Ectodermal cell (in vitro differentiated cells): ENCODE results near the gene DENND5B.
"Not testable (repeated sequence)": the region's sequence is repeated elsewhere in the genome, so short reads cannot be mapped to it uniquely, and the experiment has no call there.

Source experiments
- H3K27ac ChIP-seq: 2 replicates; pipeline ENCODE4 v1.7.0; 2013; ENCODE audit warnings: mild to moderate bottlenecking, low read depth, low read length; ENCODE audit not compliant: insufficient read depth, poor library complexity, severe bottlenecking
- H3K27me3 ChIP-seq: 2 replicates; pipeline ENCODE4 v1.7.0; 2013; ENCODE audit warnings: mild to moderate bottlenecking, low read length; ENCODE audit not compliant: insufficient read depth, control insufficient read depth, poor library complexity, severe bottlenecking
- H3K36me3 ChIP-seq: one replicate; pipeline ENCODE4 v1.7.0; 2013; ENCODE audit warnings: low read length; ENCODE audit not compliant: control insufficient read depth, insufficient read depth
- H3K4me1 ChIP-seq: one replicate; pipeline ENCODE4 v1.7.0; 2013; ENCODE audit warnings: low read length; ENCODE audit not compliant: control insufficient read depth, insufficient read depth
- H3K4me3 ChIP-seq: 2 replicates; pipeline ENCODE4 v1.7.0; 2013; ENCODE audit warnings: low read depth, low read length, control low read depth; ENCODE audit not compliant: insufficient read depth
- H3K9me3 ChIP-seq: 2 replicates; pipeline ENCODE4 v1.7.0; 2013; ENCODE audit warnings: mild to moderate bottlenecking, low read length, moderate library complexity; ENCODE audit not compliant: control insufficient read depth
- WGBS, 2 experiments: methylation state at CpG; one replicate each; pipeline ENCODE4 v1.1.7; 2013; ENCODE audit warnings: missing lambda C conversion rate in 2 of 2; 5-methylcytosine and 5-hydroxymethylcytosine counted together

DENND5B gene

GRCh38 chr12:31620311-31620710, 29.4 kb upstream of the DENND5B start:
- Histone ChIP-seq H3K4me1 (no peaks in the 10 kb centered on the region), H3K27ac (no peak overlapping the region), H3K27me3 (no peaks in the 10 kb centered on the region), H3K9me3 (no peaks in the 10 kb centered on the region), H3K4me3 (no peak overlapping the region), H3K36me3 (no peaks in the 10 kb centered on the region)
- 56 to 76% methylated on average over 2 of the region's 2 CpGs for WGBS, 2 experiments

DNA sequence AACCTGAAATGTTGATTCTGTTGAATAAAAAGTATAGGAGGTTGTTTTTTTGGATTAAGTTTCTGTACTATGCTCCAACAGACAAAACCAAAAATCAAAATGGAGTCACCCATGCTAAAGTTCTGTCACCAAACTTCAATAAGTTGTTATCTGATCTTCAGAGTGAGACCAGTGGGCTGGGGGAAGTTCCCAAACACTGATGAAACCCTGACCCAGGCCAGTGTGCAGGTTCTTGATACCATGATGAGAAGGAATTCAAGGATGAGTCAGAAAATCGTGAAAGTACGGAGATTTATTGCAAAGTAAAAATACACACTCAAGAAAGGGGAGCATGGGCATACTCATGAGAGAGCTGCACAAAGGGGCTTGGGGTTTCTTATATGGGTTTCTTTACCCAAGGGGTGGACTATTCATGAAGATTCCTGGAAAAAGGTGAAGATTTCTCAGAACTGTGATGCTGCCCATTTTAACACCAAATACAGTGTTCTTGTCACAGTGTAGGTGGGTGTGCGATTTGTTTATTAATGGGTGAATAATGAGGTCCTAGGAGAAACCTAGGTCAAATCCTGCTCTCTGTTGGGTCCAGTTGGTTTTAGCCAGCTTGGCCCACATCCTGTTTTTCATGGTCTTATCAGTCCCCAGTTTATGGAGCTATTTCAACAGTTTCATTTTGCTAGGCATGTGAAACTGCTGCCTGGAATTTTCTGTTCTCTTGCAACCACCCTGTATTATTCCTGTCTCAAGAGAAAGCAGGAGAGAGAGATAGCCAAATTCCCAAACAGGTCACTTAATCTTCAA, 27.5 kb upstream of the DENND5B start:
- H3K27me3 ChIP-seq: no peaks in the 10 kb centered on the region
- 96% methylated on average over 3 of the region's 3 CpGs for WGBS, 2 experiments
- H3K9me3 ChIP-seq: no peaks in the 10 kb centered on the region
- H3K36me3 ChIP-seq: no peaks in the 10 kb centered on the region
- H3K27ac ChIP-seq: no peak overlapping the region
- no peaks in the 10 kb centered on the region for H3K4me1 ChIP-seq
- H3K4me3 ChIP-seq: no peak overlapping the region

- Histone ChIP-seq H3K4me3 (no peak overlapping the region), H3K9me3 (no peaks in the 10 kb centered on the region), H3K27me3 (no peaks in the 10 kb centered on the region), H3K4me1 (no peaks in the 10 kb centered on the region), H3K36me3 (no peaks in the 10 kb centered on the region), H3K27ac (no peak overlapping the region)
- WGBS, 2 experiments: 90 to 91% methylated on average over 2 of the region's 2 CpGs
Observed at GRCh38 chr12:31612819-31613218, 21.9 kb upstream of the DENND5B start.

DNA sequence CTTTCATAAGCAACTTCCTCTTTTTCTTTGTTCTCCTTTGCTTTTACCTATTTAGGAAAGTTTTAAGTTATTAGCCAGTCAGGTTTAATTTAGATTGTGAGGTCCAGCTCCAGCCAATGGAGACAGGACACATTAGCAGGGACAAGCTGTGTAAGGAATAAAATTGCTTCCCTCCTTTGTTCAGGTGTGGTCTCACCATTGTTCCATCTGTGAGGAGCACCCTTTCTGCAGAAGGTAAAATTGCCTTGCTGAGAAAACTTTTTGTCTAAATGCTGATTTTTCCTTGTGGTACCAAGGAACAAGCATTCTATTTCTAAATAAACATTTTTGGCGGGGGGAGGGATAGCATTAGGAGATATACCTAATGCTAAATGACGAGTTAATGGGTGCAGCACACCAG, 17.4 kb upstream of the DENND5B start:
- H3K4me3 ChIP-seq, H3K27me3 ChIP-seq, H3K4me1 ChIP-seq, H3K36me3 ChIP-seq, H3K27ac ChIP-seq, H3K9me3 ChIP-seq: not testable (repeated sequence)
- WGBS, 2 experiments: no CpG with 5 or more reads among the region's 2 CpGs

GRCh38 chr12:31605531-31605930, 14.6 kb upstream of the DENND5B start:
- no peaks in the 10 kb centered on the region for H3K36me3 ChIP-seq
- 98 to 100% methylated on average over 2 of the region's 2 CpGs for WGBS, 2 experiments
- no peaks in the 10 kb centered on the region for H3K27me3 ChIP-seq
- no peaks in the 10 kb centered on the region for H3K4me1 ChIP-seq
- H3K4me3 ChIP-seq: no peak overlapping the region
- H3K9me3 ChIP-seq: no peaks in the 10 kb centered on the region
- H3K27ac ChIP-seq: no peak overlapping the region

DNA sequence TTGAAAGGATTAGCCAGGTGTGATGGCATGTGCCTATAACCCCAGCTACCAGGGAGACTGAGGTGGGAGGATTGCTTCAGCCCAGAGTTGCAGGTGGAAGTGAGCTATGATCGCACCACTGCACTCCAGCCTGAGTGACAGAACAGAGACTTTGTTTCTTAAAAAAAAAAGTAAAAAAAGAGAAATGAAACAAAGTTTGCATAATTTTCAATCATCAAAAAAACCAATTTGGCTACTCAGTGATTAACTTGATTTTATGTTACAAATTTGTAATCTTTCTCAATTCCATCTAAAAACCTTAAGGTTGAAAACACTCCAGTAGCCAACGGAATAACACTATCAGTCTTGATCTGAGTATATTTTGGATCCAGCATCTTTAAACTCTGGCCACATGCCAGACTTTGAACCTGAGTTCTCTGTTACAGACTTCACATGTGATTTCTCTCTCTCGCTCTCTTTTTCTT, 12.6 kb upstream of the DENND5B start:
- no peaks in the 10 kb centered on the region for H3K9me3 ChIP-seq
- H3K4me3 ChIP-seq: no peak overlapping the region
- no peaks in the 10 kb centered on the region for H3K27me3 ChIP-seq
- H3K36me3 ChIP-seq: no peaks in the 10 kb centered on the region
- H3K27ac ChIP-seq: no peak overlapping the region
- no peaks in the 10 kb centered on the region for H3K4me1 ChIP-seq
- 88 to 93% methylated on average over 3 of the region's 3 CpGs for WGBS, 2 experiments

GRCh38 chr12:31600750-31601149, 9.8 kb upstream of the DENND5B start:
- Histone ChIP-seq H3K4me1 (no peaks in the 10 kb centered on the region), H3K27ac (no peak overlapping the region), H3K4me3 (no peak overlapping the region), H3K36me3 (no peaks in the 10 kb centered on the region), H3K9me3 (no peaks in the 10 kb centered on the region), H3K27me3 (no peaks in the 10 kb centered on the region)
- 88 to 94% methylated on average over 4 of the region's 4 CpGs for WGBS, 2 experiments

DNA sequence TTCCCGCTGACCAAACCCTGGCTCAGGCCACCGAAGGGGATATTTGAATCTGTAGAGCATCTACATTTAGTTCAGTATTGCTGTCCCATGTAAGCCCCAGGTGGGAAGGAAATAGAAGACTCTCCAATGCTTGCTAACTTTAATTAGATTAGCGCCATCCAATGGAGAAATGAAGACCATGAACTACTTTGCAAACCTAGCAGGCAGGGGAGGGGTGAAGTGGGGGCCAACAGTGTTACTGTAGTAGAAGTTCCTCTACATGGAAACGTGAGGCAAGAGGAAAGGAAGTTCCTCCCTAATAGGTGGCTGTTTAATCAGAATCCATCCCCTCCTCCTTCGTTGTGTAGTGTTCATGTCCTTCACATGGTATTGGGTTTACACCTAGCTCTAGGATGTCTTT, 9.3 kb upstream of the DENND5B start:
- 85 to 87% methylated on average over 5 of the region's 5 CpGs for WGBS, 2 experiments
- no peaks in the 10 kb centered on the region for H3K4me1 ChIP-seq
- no peaks in the 10 kb centered on the region for H3K36me3 ChIP-seq
- no peak overlapping the region for H3K27ac ChIP-seq
- H3K4me3 ChIP-seq: no peak overlapping the region
- no peaks in the 10 kb centered on the region for H3K27me3 ChIP-seq
- no peaks in the 10 kb centered on the region for H3K9me3 ChIP-seq

DNA sequence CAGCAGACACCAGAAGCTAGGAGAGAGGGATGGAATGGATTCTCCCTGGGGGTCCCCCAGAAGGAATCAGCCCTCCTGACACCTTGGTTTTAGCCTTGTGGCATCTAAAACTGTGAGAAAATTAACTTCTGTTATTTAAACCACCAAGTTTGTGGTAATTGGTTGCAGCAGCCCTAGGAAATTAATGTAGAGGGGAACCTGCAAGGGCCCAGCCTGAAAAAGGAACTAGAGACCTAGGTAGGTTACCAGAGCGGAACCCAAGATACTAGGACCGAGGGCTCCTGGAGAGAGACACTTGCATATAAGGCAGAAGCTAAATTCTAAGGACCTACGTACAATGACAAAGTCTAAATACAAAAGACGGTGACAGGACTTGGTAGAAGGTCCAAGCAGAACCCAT, 8.1 kb upstream of the DENND5B start:
- Histone ChIP-seq H3K27ac (no peak overlapping the region), H3K27me3 (no peaks in the 10 kb centered on the region), H3K4me1 (no peaks in the 10 kb centered on the region), H3K9me3 (no peaks in the 10 kb centered on the region), H3K36me3 (no peaks in the 10 kb centered on the region), H3K4me3 (no peak overlapping the region)
- WGBS, 2 experiments: 92 to 98% methylated on average over 4 of the region's 4 CpGs

DNA sequence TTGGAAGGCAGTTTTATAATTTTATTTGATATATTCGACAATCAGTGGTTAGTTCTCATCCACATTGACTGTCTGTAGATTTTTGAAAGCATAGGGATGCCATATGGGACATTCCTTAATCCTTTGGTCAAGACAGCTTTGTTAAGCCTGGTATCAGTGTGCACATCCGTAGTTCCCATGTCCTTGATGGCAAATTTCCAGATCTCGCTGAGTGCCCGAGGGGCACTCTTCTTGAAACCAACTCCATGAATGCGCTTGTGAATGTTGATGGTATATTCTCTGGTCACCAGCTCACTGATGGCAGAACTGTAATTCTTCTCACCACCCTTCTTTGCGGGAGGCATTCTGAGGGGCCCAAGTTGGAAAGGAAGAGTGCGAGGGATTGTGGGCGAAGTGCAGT, 6.1 kb upstream of the DENND5B start:
- H3K4me3 ChIP-seq: no peak overlapping the region
- H3K4me1 ChIP-seq: no peaks in the 10 kb centered on the region
- H3K36me3 ChIP-seq: no peaks in the 10 kb centered on the region
- H3K27ac ChIP-seq: no peak overlapping the region
- H3K9me3 ChIP-seq: no peaks in the 10 kb centered on the region
- 92 to 95% methylated on average over 8 of the region's 8 CpGs for WGBS, 2 experiments
- no peaks in the 10 kb centered on the region for H3K27me3 ChIP-seq
